H9 (cell line): Measurements from ENCODE around the gene SLC36A2. TPM values are rescaled to one million over a fixed set of nuclear protein-coding genes. Genes with fewer than 3 reads are reported as not detected.

Source experiments
- DNase-seq: peaks from one replicate; pipeline ENCODE4 v3.0.0-alpha.2; 2017
- H2AFZ ChIP-seq: one replicate; pipeline ENCODE4 v1.6.1; 2013; ENCODE audit warnings: mild to moderate bottlenecking, low read length, control low read depth, moderate library complexity
- H2AK5ac ChIP-seq: 2 replicates; pipeline ENCODE4 v1.6.1; 2013; ENCODE audit warnings: low read length, control low read depth, mixed read lengths; ENCODE audit not compliant: insufficient read length
- H2BK120ac ChIP-seq: one replicate; pipeline ENCODE4 v1.6.1; 2013; ENCODE audit warnings: low read depth, mild to moderate bottlenecking, low read length, control low read depth, inconsistent platforms; ENCODE audit not compliant: poor library complexity, severe bottlenecking
- H2BK12ac ChIP-seq: 2 replicates; pipeline ENCODE4 v1.6.1; 2013; ENCODE audit warnings: low read length, control low read depth, mixed read lengths, low read depth; ENCODE audit not compliant: insufficient read length
- H2BK15ac ChIP-seq: 2 replicates; pipeline ENCODE4 v1.6.1; 2013; ENCODE audit warnings: low read depth, low read length, control low read depth
- H2BK20ac ChIP-seq: one replicate; pipeline ENCODE4 v1.6.1; 2013; ENCODE audit warnings: low read depth, mild to moderate bottlenecking, low read length, control low read depth, inconsistent platforms; ENCODE audit not compliant: poor library complexity, severe bottlenecking
- H2BK5ac ChIP-seq: 2 replicates; pipeline ENCODE4 v1.6.1; 2013; ENCODE audit warnings: low read length, control low read depth, mixed read lengths; ENCODE audit not compliant: insufficient read length
- H3K14ac ChIP-seq: 2 replicates; pipeline ENCODE4 v1.6.1; 2013; ENCODE audit warnings: low read length, control low read depth; ENCODE audit not compliant: insufficient read depth
- H3K18ac ChIP-seq: 2 replicates; pipeline ENCODE4 v1.6.1; 2013; ENCODE audit warnings: low read depth, mild to moderate bottlenecking, mixed read lengths, low read length, control low read depth; ENCODE audit not compliant: insufficient read length
- H3K23ac ChIP-seq: 2 replicates; pipeline ENCODE4 v1.6.1; 2013; ENCODE audit warnings: low read length, control low read depth, mixed read lengths, low read depth; ENCODE audit not compliant: insufficient read length
- H3K23me2 ChIP-seq: 2 replicates; pipeline ENCODE4 v1.6.1; 2013; ENCODE audit warnings: low read depth, mild to moderate bottlenecking, mixed read lengths, low read length, control low read depth; ENCODE audit not compliant: insufficient read length, poor library complexity, severe bottlenecking
- H3K27ac ChIP-seq: 2 replicates; pipeline ENCODE4 v1.5.1; 2013; ENCODE audit warnings: low read length, control low read depth, mixed read lengths, low read depth; ENCODE audit not compliant: insufficient read length
- H3K27me3 ChIP-seq: 2 replicates; pipeline ENCODE4 v1.6.1; 2013; ENCODE audit warnings: low read length, control low read depth, inconsistent platforms; ENCODE audit not compliant: insufficient read depth
- H3K4ac ChIP-seq: 2 replicates; pipeline ENCODE4 v1.6.1; 2013; ENCODE audit warnings: low read depth, mild to moderate bottlenecking, control low read depth, inconsistent platforms, low read length, moderate library complexity
- H3K4me1 ChIP-seq: 2 replicates; pipeline ENCODE4 v1.6.1; 2013; ENCODE audit warnings: low read length, control low read depth, inconsistent platforms; ENCODE audit not compliant: insufficient read depth
- H3K4me2 ChIP-seq: 2 replicates; pipeline ENCODE4 v1.6.1; 2013; ENCODE audit warnings: low read length, control low read depth, mixed read lengths; ENCODE audit not compliant: insufficient read length, insufficient read depth
- H3K56ac ChIP-seq: 2 replicates; pipeline ENCODE4 v1.6.1; 2013; ENCODE audit warnings: low read depth, mild to moderate bottlenecking, mixed read lengths, low read length, control low read depth; ENCODE audit not compliant: insufficient read length
- H3K79me1 ChIP-seq: 2 replicates; pipeline ENCODE4 v1.6.1; 2013; ENCODE audit warnings: low read depth, mild to moderate bottlenecking, moderate library complexity, low read length, control low read depth, inconsistent platforms; ENCODE audit not compliant: insufficient read depth, poor library complexity, severe bottlenecking
- H3K79me2 ChIP-seq: 2 replicates; pipeline ENCODE4 v1.6.1; 2013; ENCODE audit warnings: low read length, control low read depth, inconsistent platforms; ENCODE audit not compliant: insufficient read depth
- H3K9ac ChIP-seq: 2 replicates; pipeline ENCODE4 v1.6.1; 2013; ENCODE audit warnings: low read length, control low read depth, mixed read lengths; ENCODE audit not compliant: insufficient read length; ENCODE audit errors: extremely low read depth
- H3K9me3 ChIP-seq: one replicate; pipeline ENCODE4 v1.6.1; 2013; ENCODE audit warnings: low read depth, low read length, inconsistent platforms; ENCODE audit not compliant: control insufficient read depth
- H3T11ph ChIP-seq: one replicate; pipeline ENCODE4 v1.6.1; 2013; ENCODE audit warnings: mild to moderate bottlenecking, low read length, control low read depth, inconsistent platforms
- H4K20me1 ChIP-seq: one replicate; pipeline ENCODE4 v1.6.1; 2013; ENCODE audit not compliant: control insufficient read depth, insufficient read length, insufficient read depth
- H4K5ac ChIP-seq: 2 replicates; pipeline ENCODE4 v1.6.1; 2013; ENCODE audit warnings: low read depth, mild to moderate bottlenecking, mixed read lengths, low read length, control low read depth; ENCODE audit not compliant: insufficient read length
- H4K8ac ChIP-seq: replicated peaks from 2 replicates; pipeline ENCODE4 v1.6.1; 2013; ENCODE audit warnings: low read length, control low read depth, mixed read lengths, low read depth; ENCODE audit not compliant: insufficient read length
- H4K91ac ChIP-seq: 2 replicates; pipeline ENCODE4 v1.6.1; 2013; ENCODE audit warnings: low read depth, mild to moderate bottlenecking, moderate library complexity, mixed read lengths, low read length, control low read depth; ENCODE audit not compliant: insufficient read length
- H3K27ac Mint-ChIP-seq, 3 experiments: 2 replicates in 2 of 3; 3 replicates in 1 of 3; pipeline ENCODE4 v1.8.0; 2020 to 2021; ENCODE audit warnings: mixed read lengths in 3 of 3, mild to moderate bottlenecking in 1 of 3, moderate library complexity in 1 of 3
- H3K27me3 Mint-ChIP-seq: 2 replicates; pipeline ENCODE4 v1.8.0; 2021; ENCODE audit warnings: low read depth, mild to moderate bottlenecking, moderate library complexity, mixed read lengths
- H3K36me3 Mint-ChIP-seq, 3 experiments: 2 replicates in 2 of 3; 3 replicates in 1 of 3; pipeline ENCODE4 v1.8.0; 2020 to 2021; ENCODE audit warnings: low read depth in 3 of 3, mixed read lengths in 3 of 3; ENCODE audit not compliant: insufficient read depth in 1 of 3
- H3K4me1 Mint-ChIP-seq, 2 experiments: 2 replicates each; pipeline ENCODE4 v1.8.0; 2020; ENCODE audit warnings: mixed read lengths in 2 of 2
- H3K4me3 Mint-ChIP-seq, 2 experiments: 2 replicates in 1 of 2; 3 replicates in 1 of 2; pipeline ENCODE4 v1.8.0; 2020 to 2021; ENCODE audit warnings: mild to moderate bottlenecking in 2 of 2, mixed read lengths in 2 of 2, moderate library complexity in 1 of 2
- H3K9me3 Mint-ChIP-seq, 2 experiments: 2 replicates in 1 of 2; 3 replicates in 1 of 2; pipeline ENCODE4 v1.8.0; 2020; ENCODE audit warnings: mild to moderate bottlenecking in 2 of 2, mixed read lengths in 2 of 2, moderate library complexity in 1 of 2
- WGBS: extraction: QIAGEN DNeasy Blood & Tissue Kit; methylation state at CpG from one replicate; pipeline ENCODE4 v1.1.7; 2013; ENCODE audit warnings: missing lambda C conversion rate, low lambda C conversion rate, mixed read lengths; ENCODE audit not compliant: insufficient read length; ENCODE audit errors: extremely low coverage; 5-methylcytosine and 5-hydroxymethylcytosine counted together
- total RNA-seq: library from RNA; stranded (reverse); gene quantifications from 2 replicates; pipeline ENCODE4 v1.2.1, GENCODE V29; 2021
- TF ChIP-seq, protein P1 (sequence below): fragments of 200-600 bp; sonication (generic); conservative IDR thresholded peaks from 3 replicates; pipeline ENCODE4 v1.8.0; 2021; ENCODE audit warnings: antibody characterized with exemption, mild to moderate bottlenecking

The SLC36A2 gene
- total RNA-seq, 1 experiment from 2014 or later: 0.15 TPM

DNA sequence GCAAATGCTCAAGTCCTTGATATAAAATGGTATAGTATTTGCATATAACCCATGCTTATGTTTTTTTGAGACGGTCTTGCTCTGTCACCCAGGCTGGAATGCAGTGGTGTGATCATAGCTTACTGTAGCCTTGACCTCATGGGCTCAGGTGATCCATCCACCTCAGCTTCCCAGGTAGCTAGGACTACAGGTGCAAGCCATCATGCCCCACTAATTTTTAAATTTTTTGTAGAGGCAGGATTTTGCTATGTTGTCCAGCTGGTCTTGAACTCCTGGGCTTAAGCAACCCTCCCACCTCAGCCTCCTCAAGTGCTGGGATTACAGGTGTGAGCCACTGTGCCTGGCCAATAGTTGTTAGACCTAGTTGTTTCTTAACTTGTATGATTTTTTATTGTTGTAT is 61.1 kb downstream of the SLC36A2 start:
- H2BK12ac ChIP-seq: no peak overlapping the region
- no peaks in the 10 kb centered on the region for H3K23me2 ChIP-seq
- H2BK20ac ChIP-seq: no peak overlapping the region
- H4K5ac ChIP-seq: no peak overlapping the region
- no peak overlapping the region for H3K14ac ChIP-seq
- no peaks in the 10 kb centered on the region for H3K27me3 Mint-ChIP-seq
- no peak overlapping the region for H2BK5ac ChIP-seq
- no peak overlapping the region for H3K56ac ChIP-seq
- no peak overlapping the region for H3K4me2 ChIP-seq
- H3T11ph ChIP-seq: no peak overlapping the region
- DNase-seq: no peak
- no peak overlapping the region for H3K27ac Mint-ChIP-seq
- H2BK15ac ChIP-seq: no peak overlapping the region
- no peak overlapping the region for H3K27ac ChIP-seq
- H3K23ac ChIP-seq: no peak overlapping the region
- H4K20me1 ChIP-seq: no peaks in the 10 kb centered on the region
- no peaks in the 10 kb centered on the region; a peak in 1 of 5 replicates for H3K9me3 Mint-ChIP-seq
- H3K18ac ChIP-seq: no peak overlapping the region
- TF ChIP-seq, protein P1, sequence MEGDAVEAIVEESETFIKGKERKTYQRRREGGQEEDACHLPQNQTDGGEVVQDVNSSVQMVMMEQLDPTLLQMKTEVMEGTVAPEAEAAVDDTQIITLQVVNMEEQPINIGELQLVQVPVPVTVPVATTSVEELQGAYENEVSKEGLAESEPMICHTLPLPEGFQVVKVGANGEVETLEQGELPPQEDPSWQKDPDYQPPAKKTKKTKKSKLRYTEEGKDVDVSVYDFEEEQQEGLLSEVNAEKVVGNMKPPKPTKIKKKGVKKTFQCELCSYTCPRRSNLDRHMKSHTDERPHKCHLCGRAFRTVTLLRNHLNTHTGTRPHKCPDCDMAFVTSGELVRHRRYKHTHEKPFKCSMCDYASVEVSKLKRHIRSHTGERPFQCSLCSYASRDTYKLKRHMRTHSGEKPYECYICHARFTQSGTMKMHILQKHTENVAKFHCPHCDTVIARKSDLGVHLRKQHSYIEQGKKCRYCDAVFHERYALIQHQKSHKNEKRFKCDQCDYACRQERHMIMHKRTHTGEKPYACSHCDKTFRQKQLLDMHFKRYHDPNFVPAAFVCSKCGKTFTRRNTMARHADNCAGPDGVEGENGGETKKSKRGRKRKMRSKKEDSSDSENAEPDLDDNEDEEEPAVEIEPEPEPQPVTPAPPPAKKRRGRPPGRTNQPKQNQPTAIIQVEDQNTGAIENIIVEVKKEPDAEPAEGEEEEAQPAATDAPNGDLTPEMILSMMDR: no peak
- no peaks in the 10 kb centered on the region for H3K79me2 ChIP-seq
- H2AFZ ChIP-seq: no peak overlapping the region
- no peak overlapping the region for H4K91ac ChIP-seq
- no peak overlapping the region for H3K9ac ChIP-seq
- no peaks in the 10 kb centered on the region for H3K9me3 ChIP-seq
- no peak overlapping the region for H3K4ac ChIP-seq
- H4K8ac ChIP-seq: no peak overlapping the region
- no CpG with 5 or more reads among the region's 1 CpG for WGBS
- H3K4me3 Mint-ChIP-seq: no peak overlapping the region
- H3K79me1 ChIP-seq: no peaks in the 10 kb centered on the region
- peaks cover 6% of the 10 kb centered on the region; the same call in 1 of the 2 replicates for H3K4me1 ChIP-seq
- H3K27me3 ChIP-seq: no peaks in the 10 kb centered on the region
- H2BK120ac ChIP-seq: no peak overlapping the region
- H2AK5ac ChIP-seq: no peak overlapping the region
- H3K36me3 Mint-ChIP-seq: no peaks in the 10 kb centered on the region; a peak in 1 of 7 replicates
- peaks cover 10 to 13% of the 10 kb centered on the region in 2 experiments for H3K4me1 Mint-ChIP-seq
